NT2/D1 (cell line): ENCODE measurements around the gene TEX22.

Experiments used
- YY1 ChIP-seq: IDR thresholded peaks from 2 replicates; pipeline ENCODE4 v1.6.1; 2011; ENCODE audit not compliant: insufficient read length, insufficient read depth
- ZNF274 ChIP-seq: IDR thresholded peaks from 2 replicates; pipeline ENCODE4 v1.6.1; 2011; ENCODE audit warnings: mild to moderate bottlenecking, low read depth, low read length

GRCh38 chr14:105354541-105354940 lies 43.8 kb upstream of the TEX22 start:
- TF ChIP-seq ZNF274 (no peak), YY1 (no peak)
